Testis (tissue), 3 donors: ENCODE results near the gene MAPKAPK3. TPM values are rescaled to one million over a fixed set of nuclear protein-coding genes. Genes with fewer than 3 reads are reported as not detected.

ENCODE experiments used
- DNase-seq: peaks from one replicate; pipeline ENCODE4 v3.0.0-alpha.2; 2019
- H3K27ac ChIP-seq, 2 donors: fragments of 200-600 bp; sonication (generic); one replicate each; pipeline ENCODE4 v1.5.1; 2019
- H3K27me3 ChIP-seq: fragments of 200-600 bp; sonication (generic); one replicate; pipeline ENCODE4 v1.5.1; 2019
- H3K36me3 ChIP-seq: fragments of 200-600 bp; sonication (generic); one replicate; pipeline ENCODE4 v1.5.1; 2017; ENCODE audit warnings: low read depth; ENCODE audit errors: missing control alignments
- H3K4me1 ChIP-seq: fragments of 200-600 bp; sonication (generic); one replicate; pipeline ENCODE4 v1.5.1; 2019
- H3K4me3 ChIP-seq, 2 donors: fragments of 200-600 bp; sonication (generic); one replicate each; pipeline ENCODE4 v1.5.1; 2017 to 2019
- H3K9me3 ChIP-seq: fragments of 200-600 bp; sonication (generic); one replicate; pipeline ENCODE4 v1.5.1; 2017
- POLR2A ChIP-seq: fragments of 450-650 bp; IDR thresholded peaks from one replicate; pipeline ENCODE4 v1.6.1; 2017; ENCODE audit warnings: antibody characterized with exemption, mild to moderate bottlenecking, moderate library complexity
- WGBS, 2 donors: methylation state at CpG; one replicate each; pipeline ENCODE4 v1.1.5; 2018; 5-methylcytosine and 5-hydroxymethylcytosine counted together
- intact Hi-C: fragments of 100-400 bp; cut with DNase I; formaldehyde crosslinking; loops from one replicate; pipeline ENCODE4 v1.15.1; 2023; ENCODE audit warnings: low total_unique reads
- polyA plus RNA-seq: library from polyadenylated mRNA; stranded (reverse); fragments of 350-450 nt; fragmentation: Illumina TruSeq; extraction: RNeasy Lipid Tissue Mini Kit (QIAGEN cat#74804); gene quantifications from one replicate; pipeline ENCODE4 v1.2.3, GENCODE V29; 2014; ENCODE audit warnings: low read depth, low replicate concordance; ENCODE audit not compliant: insufficient read depth
- total RNA-seq, 2 donors: library from RNA; depleted of rRNA; stranded (reverse); fragments of >200 nt; gene quantifications; one replicate each; pipeline ENCODE4 v1.2.3, GENCODE V29; 2016
- TF ChIP-seq, protein P1 (sequence below), 3 experiments: fragments of 450-650 bp in 2 of 3; fragments of 200-600 bp in 1 of 3; sonication (generic) in 1 of 3; IDR thresholded peaks; one replicate each; pipeline ENCODE4 v1.5.1; 2016 to 2019; ENCODE audit warnings: antibody characterized with exemption in 3 of 3, mild to moderate bottlenecking in 2 of 3, moderate library complexity in 1 of 3

MAPKAPK3 gene
- total and polyA plus RNA-seq, 3 donors from 2014 or later = 19.1 to 27.1 (median 21.4) TPM

DNA sequence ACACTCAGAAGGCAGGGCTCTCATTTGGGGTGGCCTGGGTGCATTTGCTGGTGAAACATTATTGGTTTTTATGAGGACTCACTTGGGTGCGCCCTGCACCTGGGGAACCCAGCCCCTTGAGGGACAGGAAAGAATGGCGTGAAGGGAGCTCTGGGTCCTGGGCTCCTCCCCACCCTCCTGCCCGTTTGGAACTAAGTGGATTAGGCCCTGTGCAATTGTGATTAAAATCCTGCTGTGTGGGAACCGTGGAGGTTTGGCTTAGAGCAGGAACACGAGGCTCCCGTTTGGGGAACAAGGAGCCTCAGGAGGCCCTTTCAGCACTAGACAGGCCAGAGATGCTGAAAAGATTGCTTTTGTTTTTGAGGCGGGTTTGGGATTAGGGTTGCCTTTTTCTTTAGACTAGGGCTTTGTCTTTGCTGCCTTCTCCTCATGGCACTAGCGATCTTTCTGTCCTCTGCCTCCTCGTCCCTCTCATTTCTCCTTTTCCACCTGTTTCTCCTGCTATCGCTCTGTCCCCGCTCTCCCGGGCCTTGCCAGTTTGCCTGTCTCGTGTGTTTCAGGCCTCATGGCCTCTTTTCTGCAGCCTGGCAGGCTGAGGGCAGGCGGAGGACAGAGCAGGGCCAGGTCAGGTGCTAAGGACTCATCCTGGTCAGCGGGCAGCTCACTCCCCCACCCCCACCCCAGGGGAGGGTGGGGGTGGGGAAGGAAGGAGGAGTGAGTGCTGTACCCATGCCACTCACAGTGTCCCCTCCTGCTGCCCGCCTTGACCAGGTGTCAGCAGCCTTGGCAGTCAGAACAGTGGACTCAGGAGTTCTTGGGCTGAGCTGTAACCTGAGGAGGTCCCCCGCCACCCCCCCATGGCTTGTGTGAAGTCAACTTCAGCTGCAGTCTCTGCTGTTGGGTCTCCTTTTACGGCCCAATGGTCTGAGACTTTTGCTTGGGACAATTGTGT is 8.6 kb downstream of the MAPKAPK3 start:
- 69 to 71% methylated on average over 13 to 18 of the region's 18 CpGs for WGBS, 2 donors
- intact Hi-C loops = no loop called here
- H3K4me1 ChIP-seq = no peaks in the 10 kb centered on the region
- TF ChIP-seq POLR2A = no peak
- TF ChIP-seq, protein P1, sequence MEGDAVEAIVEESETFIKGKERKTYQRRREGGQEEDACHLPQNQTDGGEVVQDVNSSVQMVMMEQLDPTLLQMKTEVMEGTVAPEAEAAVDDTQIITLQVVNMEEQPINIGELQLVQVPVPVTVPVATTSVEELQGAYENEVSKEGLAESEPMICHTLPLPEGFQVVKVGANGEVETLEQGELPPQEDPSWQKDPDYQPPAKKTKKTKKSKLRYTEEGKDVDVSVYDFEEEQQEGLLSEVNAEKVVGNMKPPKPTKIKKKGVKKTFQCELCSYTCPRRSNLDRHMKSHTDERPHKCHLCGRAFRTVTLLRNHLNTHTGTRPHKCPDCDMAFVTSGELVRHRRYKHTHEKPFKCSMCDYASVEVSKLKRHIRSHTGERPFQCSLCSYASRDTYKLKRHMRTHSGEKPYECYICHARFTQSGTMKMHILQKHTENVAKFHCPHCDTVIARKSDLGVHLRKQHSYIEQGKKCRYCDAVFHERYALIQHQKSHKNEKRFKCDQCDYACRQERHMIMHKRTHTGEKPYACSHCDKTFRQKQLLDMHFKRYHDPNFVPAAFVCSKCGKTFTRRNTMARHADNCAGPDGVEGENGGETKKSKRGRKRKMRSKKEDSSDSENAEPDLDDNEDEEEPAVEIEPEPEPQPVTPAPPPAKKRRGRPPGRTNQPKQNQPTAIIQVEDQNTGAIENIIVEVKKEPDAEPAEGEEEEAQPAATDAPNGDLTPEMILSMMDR (IDR thresholded peaks at IDR 0.05) = no peak
- no peak overlapping the region for H3K27ac ChIP-seq
- H3K9me3 ChIP-seq = no peaks in the 10 kb centered on the region
- no peak for DNase-seq
- no peak overlapping the region for H3K4me3 ChIP-seq
- H3K27me3 ChIP-seq = no peaks in the 10 kb centered on the region
- no peaks in the 10 kb centered on the region for H3K36me3 ChIP-seq

DNA sequence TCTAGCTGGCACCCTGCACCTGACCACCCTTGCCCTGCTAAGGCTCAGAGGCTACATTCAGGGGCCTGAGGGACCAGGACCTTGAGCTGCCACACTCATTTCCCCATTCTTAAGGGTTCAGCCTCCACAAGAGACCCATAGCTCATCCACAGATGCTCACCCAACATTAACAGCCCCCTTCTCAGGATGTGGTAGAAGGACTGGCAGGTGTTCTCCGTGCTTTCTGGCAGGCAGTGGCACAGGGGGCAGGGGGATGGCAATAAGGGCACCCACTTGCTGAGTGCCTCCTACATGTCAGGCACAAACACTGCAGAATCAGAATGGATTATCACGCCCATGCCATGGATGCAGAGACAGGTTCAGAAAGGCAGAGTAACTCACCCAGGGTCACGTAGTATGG is 9.4 kb downstream of the MAPKAPK3 start:
- Histone ChIP-seq H3K36me3 (no peaks in the 10 kb centered on the region), H3K27ac (no peak overlapping the region), H3K9me3 (no peaks in the 10 kb centered on the region), H3K4me1 (no peaks in the 10 kb centered on the region), H3K4me3 (no peak overlapping the region), H3K27me3 (no peaks in the 10 kb centered on the region)
- intact Hi-C loops = no loop called here
- 71 to 98% methylated on average over 1 to 3 of the region's 3 CpGs for WGBS, 2 donors
- TF ChIP-seq, protein P1 (IDR thresholded peaks at IDR 0.05) = no peak
- TF ChIP-seq POLR2A = no peak
- no peak for DNase-seq

DNA sequence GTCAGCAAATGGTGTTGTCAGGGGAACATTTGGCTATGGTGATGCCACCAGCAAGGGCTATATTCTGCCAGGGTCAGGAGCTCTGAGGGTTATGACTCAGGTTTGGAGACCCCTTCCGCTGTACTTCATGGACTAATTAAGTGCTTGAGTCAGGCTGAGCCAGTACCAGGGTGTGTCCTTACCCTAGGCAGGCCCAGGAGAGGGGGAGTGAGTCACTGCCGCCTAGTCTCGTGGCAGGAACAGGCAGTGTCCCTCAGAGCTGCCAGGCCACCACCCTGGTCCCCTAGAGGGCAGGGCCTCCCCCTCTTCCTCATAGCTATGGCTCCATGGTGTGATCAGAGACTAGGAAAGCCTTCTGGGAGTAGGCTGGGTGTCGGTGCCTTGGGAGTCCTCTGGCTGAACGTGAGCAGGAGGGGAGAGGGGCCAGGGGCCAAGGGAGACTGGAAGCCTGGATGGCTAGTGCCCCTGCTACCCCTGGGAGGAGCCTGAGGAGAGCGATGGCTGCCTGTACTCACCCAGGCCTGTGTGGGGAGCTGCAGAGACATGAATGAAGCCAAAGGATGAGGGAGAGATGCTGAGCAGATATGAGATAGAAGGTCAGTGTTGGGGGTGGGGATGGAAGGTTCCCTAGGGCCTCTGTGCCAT is 10.6 kb downstream of the MAPKAPK3 start:
- H3K27ac ChIP-seq = no peak overlapping the region
- TF ChIP-seq, protein P1 (IDR thresholded peaks at IDR 0.05) = no peak
- TF ChIP-seq POLR2A = no peak
- H3K36me3 ChIP-seq = no peaks in the 10 kb centered on the region
- H3K4me3 ChIP-seq = no peak overlapping the region
- no peak for DNase-seq
- no peaks in the 10 kb centered on the region for H3K27me3 ChIP-seq
- no peaks in the 10 kb centered on the region for H3K9me3 ChIP-seq
- intact Hi-C loops = no loop called here
- 51 to 56% methylated on average over 6 of the region's 6 CpGs for WGBS, 2 donors
- no peaks in the 10 kb centered on the region for H3K4me1 ChIP-seq

DNA sequence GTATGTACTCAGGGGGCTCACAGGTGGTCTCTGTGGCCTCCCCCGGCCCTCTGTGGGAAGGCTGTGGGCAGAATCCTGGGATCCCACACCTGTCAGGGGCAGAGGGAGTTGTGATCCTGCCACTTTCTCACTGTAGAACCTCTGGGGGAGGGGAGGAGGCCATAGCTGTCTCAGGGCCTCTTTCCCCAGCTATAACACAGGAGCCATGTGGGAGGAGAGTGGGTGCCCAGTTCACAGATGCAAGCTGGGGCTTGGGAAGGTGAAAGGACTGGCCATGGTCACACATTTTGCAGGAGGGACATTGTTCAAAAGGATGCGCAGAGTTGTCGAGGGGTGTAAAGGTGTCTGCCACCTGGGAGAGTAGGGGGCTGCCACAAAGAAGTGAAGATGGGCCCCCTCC is 11.7 kb downstream of the MAPKAPK3 start:
- no peaks in the 10 kb centered on the region for H3K9me3 ChIP-seq
- H3K36me3 ChIP-seq = no peaks in the 10 kb centered on the region
- no peak for DNase-seq
- H3K27ac ChIP-seq = no peak overlapping the region
- no peak for TF ChIP-seq POLR2A
- TF ChIP-seq, protein P1 (IDR thresholded peaks at IDR 0.05) = no peak
- H3K27me3 ChIP-seq = no peaks in the 10 kb centered on the region
- intact Hi-C loops = no loop called here
- WGBS, 2 donors = 85 to 89% methylated on average over 3 of the region's 3 CpGs
- H3K4me3 ChIP-seq = no peak overlapping the region
- no peaks in the 10 kb centered on the region for H3K4me1 ChIP-seq
